VCaP (cell line): ENCODE data around the gene TDRD15.

ENCODE experiments used
- H3K27ac ChIP-seq: fragments of 450-650 bp; 2 replicates; pipeline ENCODE4 v1.5.1; 2017
- TF ChIP-seq, protein P1 (sequence below): fragments of 450-650 bp; conservative IDR thresholded peaks from 2 replicates; pipeline ENCODE4 v1.5.1; 2017; ENCODE audit warnings: mild to moderate bottlenecking, moderate library complexity

The TDRD15 gene

DNA sequence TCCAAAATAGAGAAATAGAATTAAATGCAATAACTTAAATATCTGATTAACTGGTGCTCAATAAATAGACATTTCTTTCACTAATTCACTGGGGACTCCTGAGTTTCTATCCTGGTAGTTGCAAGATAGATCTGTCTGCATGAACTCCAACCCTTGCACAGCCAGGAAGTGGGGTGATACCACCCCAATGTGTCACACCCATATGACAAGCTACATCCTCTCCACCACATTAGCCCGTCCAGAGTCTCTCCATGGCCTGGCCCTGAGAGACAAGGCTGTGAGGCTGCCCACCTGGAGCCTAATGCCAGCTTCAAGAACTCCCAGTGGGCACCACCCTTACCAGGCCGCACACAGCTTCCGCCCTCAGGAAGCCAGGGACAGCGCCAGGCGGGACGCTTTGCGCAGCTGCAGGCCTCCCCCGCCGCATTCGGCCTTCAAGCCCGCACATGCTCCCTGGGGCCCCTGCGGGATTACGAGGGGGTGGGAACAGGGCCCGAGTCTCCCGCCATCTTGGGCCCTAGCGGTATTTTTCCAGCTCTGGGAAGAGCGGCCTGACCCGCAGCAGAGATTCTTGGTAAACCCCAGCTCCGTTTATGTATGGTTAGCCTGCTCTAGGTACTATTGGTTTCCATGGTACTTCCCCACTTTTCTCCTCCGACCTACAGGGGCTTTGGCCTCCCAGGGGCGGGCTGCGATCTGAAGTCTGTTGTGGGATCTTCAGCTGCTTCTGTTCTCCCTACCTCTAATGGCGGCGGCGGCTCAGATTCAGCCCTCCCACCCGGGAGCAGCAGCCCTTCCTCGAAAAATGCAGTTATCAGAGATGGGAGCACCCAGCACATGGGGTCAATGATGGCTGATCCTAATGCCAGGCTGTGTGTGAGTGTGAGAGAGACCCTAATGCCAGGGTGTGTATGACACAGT, at the start of gene TDRD15:
Gene TDRD15, plus strand, starts transcription at position 496 of the 921 bp plus-strand sequence. CDS start 13,500 bp downstream, outside the sequence.
- H3K27ac ChIP-seq: no peak within 1 kb of the TSS
- TF ChIP-seq, protein P1, sequence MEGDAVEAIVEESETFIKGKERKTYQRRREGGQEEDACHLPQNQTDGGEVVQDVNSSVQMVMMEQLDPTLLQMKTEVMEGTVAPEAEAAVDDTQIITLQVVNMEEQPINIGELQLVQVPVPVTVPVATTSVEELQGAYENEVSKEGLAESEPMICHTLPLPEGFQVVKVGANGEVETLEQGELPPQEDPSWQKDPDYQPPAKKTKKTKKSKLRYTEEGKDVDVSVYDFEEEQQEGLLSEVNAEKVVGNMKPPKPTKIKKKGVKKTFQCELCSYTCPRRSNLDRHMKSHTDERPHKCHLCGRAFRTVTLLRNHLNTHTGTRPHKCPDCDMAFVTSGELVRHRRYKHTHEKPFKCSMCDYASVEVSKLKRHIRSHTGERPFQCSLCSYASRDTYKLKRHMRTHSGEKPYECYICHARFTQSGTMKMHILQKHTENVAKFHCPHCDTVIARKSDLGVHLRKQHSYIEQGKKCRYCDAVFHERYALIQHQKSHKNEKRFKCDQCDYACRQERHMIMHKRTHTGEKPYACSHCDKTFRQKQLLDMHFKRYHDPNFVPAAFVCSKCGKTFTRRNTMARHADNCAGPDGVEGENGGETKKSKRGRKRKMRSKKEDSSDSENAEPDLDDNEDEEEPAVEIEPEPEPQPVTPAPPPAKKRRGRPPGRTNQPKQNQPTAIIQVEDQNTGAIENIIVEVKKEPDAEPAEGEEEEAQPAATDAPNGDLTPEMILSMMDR: no peak

- H3K27ac ChIP-seq: no peak overlapping the region
Observed at GRCh38 chr2:21078296-21078695, 45.5 kb upstream of the TDRD15 start.

GRCh38 chr2:21083482-21083881, 40.3 kb upstream of the TDRD15 start:
- no peak overlapping the region for H3K27ac ChIP-seq
- TF ChIP-seq, protein P1: no peak

More at GRCh38 chr2:21078296-21078695, 45.5 kb upstream of the TDRD15 start:
- TF ChIP-seq, protein P1: no peak

GRCh38 chr2:21084401-21084800, 39.4 kb upstream of the TDRD15 start:
- no peak overlapping the region for H3K27ac ChIP-seq
- TF ChIP-seq, protein P1: no peak

DNA sequence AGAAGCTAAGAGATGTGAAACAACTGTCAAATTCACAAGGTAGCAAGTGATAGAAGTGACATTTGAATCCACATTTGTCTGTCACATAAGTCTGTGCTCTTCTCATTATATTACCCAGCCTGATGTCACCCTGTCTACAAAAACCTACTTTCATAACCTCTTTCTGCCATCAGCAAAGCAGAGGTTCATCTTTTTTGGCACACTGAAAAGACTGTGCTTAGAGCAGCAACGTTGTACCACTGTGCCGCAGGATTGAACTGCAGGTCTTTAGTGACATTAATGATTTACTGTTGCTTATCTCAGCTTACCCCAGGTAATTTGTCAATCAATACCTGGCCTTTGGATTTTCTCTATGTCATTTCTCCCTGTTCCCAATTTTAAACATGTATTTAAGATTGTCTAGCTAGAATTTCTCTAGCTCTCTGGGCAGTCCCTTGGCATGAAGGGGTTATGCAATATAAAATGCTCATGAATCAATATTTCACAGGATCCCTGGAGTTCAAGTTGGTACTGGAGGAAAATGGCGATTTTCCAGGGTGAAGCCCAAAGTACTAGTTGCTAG, 31.4 kb upstream of the TDRD15 start:
- H3K27ac ChIP-seq: no peak overlapping the region

GRCh38 chr2:21095178-21095577, 28.6 kb upstream of the TDRD15 start:
- TF ChIP-seq, protein P1: no peak
- H3K27ac ChIP-seq: no peak overlapping the region

More for the DNA sequence above, 31.4 kb upstream of the TDRD15 start:
- TF ChIP-seq, protein P1: no peak

DNA sequence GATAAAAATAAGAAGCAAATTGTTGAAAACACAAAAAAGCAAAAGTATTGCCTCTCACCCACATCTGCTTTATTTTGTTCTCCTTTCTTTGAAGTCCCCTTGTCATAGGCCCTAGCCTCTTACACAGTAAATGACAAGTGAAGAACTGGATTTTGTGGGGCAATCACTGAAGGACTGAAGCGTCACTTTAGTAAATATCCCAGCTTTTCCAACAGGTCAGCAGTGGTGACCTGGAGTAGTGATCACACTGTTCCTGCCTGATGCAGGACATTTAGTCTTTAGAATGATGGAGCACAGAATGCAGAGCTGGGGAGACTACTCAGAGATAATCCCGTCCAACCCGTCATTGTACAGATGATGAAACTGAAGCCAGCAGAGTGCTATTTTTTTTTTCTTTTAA, 28.1 kb upstream of the TDRD15 start:
- no peak overlapping the region for H3K27ac ChIP-seq
- TF ChIP-seq, protein P1: no peak
